GM19395 (cell line): ENCODE results near the gene NRG3.

Experiments
- ATAC-seq: cut with Tn5 transposase; IDR thresholded peaks from one replicate; pipeline ENCODE4 v1.9.1; 2021; ENCODE audit warnings: mild to moderate bottlenecking, moderate library complexity; ENCODE audit not compliant: unreplicated experiment

Gene NRG3

DNA sequence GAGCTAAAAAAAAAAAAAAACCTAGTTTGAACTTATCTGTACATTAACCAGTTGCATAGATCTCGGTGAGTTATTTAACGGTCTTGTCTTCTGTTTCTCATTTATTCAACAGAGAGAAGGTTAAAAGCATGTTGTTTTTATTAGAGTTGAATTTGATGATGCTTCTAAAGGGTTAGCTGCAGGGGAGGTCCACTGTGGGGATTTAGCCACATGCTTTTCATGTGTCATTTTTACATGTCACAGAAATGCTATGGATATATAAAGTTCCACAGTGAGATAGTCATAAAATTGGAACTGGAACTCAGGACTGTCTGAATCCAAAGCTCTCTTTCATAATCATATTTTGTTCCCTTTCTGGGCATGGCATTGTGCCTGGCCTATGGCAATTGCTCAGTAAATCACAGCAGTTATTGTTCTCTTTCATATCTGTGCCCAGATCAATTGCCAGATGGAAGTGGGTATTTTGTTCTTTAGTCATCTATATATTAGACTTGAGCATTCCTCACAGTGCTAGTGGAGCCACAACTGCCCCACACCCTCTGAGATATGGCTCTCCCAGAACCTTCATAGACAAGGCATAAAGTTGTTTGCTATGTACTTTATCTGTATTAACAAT is 578.8 kb downstream of the NRG3 start:
- no peak for ATAC-seq

DNA sequence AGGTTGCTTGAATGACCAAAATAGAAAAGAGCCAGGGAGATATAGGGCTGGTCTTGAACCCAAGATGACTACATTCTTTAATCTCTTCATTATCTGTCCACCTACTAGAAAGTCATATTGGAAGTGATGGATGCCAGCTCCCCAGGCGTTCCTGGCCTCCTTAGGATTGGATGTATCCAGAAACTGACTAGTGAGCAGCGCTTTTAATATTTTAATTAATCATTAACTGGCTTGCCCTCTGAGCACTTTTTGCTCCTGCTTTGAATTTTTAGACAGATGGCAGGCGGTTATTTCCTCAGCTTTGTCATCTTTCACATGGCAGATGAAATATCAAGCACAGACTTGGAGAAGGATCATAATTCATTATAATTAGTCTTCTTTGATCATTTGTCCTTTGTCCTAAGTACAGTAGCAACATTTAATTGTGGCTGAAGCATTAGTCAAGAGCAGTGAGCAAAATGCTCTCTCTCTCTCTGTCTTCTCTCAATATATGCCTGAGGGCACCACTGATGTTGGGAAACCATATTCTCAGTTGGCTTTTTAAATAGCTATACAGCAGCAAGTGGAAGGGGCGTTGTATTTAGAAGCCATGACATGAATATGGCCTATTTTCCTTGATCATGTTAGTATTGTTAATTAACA is 588.0 kb downstream of the NRG3 start:
- ATAC-seq: no peak

DNA sequence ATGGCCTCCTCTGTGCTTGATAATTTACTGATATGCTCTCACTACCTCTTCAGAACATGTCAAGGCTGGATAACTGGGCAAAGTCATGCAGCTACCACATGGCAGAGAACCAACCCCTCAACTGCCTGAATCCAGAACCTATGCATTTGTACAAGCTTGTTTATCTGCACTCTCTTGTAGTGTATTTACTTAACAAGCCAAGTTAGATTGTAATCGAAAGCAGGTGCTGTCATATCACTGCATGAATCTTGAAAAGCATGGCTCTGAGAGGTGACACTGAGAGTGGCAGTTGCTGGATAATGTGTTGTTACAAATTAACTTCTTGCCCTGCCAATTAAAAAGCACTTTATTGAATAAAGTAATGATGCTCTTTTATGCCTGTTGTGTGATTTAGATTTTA is 588.6 kb downstream of the NRG3 start:
- no peak for ATAC-seq

DNA sequence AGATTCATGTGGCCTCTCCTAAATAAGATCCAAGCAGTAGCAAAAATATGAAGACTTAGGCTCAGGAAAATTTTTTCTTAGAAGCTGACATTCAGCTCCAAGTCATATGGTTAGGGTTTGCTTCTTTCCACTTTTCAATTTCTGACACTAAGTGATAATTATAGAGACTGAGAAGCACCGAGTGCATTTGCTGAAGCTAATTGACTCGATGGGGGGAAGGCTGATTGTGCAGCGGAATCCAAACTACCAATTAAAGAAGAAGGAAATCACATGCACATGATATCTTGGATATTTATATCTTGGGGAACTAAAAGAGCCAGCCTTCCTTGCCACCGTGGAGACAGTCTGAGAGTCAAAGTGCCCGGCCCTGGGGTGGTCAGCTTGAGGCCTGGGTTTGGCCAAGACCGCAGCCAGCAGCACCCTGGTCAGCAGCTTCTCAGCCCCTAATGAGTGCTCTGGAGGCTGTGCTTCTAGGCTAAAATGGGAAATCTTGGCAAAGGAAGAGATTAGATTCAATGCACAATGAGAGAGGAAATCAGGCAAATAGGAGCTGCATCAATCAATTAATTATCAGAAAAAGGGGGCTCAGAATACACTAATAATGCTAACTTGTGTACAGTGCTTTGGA is 589.3 kb downstream of the NRG3 start:
- no peak for ATAC-seq

DNA sequence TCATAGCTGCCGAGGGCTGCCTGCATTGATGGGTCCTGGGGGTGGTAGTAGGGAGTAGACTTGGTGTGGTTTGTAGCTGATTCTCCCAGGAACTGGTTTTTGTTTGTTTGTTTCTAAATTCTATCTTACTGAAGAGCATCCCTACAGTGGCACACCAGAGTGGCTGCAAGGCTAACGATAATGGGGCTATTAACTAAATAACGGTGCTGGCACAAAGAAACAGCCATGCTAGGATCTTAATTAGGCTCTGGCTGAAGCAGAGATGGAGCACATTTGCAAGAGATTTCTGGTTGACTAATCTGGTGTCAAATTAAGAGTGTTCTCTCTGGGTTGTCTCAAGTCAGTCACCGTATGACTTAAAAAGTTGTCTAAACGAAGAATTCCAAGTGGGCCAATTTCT is 590.0 kb downstream of the NRG3 start:
- no peak for ATAC-seq

DNA sequence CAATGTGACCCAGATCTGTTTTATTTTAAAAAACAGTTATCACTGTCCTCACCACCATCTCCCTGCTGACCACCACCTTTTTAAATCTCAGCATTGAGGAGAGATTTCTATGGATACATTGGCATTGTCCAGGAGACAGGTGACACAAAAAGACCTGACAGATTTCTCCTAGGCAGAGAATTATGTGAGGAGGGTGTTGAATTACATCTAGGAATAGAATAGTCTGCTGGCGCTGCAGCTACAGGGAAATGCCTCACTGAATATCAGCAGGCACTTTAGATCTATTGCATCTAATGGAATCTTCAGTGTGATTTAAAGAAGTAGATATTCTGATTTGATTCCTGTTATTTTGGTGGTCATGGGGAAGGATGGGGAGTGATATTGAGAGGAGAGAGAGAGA is 593.5 kb downstream of the NRG3 start:
- no peak for ATAC-seq

DNA sequence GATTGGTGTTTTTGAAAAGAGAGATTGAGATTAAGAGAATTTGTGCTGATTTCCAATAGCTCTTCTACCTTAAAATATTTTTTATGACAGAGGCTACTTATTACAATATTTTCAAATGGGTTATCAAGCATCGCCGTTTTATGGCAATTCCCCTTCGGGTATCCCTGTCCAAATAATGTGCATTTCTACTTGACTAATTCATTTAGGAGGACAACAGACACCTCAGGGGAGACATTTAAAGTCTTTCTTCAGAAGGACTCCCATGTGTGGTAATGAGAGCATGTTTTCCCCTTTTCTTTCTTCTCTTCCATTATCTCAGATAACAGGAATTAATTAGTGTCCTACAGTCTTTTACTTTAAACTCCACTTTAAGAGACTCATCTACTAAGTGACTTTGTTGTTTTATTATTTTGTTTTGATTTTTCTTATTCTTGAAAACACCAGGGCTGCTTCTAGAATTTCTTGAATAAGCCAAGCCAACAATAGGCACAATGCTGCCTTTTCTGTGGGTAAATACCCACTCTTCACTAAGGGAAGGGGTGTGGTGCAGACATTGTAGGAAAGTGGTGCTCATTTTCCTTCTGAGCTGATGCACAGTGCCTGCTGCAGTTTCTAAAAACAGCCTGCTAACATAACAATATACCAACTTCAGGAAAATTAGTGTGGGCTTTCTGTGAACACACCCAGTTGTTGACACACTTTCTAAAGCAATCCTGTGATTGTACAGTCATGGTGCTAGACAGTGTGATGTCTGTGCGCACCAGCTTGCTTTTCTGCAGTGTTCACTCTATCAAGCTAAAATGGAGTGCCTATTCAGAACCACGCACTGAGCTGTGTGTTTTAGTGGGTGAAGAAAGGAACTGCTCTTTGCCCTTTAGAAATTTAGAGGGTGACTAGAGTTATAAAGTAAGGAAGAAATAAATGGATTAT is 597.7 kb downstream of the NRG3 start:
- no peak for ATAC-seq

DNA sequence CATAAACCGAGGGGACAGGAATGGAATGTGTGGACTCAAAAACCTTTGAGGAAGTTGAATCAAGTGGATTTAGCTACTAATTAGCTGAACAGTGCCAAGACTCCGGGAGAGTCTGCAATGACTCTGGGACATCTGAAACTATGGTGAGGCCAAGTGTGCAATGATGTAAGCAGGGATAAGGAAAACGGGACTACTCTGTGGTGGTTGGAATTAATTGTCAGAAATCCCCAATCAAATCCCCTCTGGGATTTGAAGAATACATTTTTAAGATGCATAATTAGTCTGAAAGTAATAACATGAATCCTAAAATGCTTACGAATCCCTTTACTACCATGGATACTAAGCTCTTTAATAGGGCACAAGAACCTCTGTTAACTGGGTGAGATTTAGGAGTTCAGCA is 602.8 kb downstream of the NRG3 start:
- ATAC-seq: no peak

DNA sequence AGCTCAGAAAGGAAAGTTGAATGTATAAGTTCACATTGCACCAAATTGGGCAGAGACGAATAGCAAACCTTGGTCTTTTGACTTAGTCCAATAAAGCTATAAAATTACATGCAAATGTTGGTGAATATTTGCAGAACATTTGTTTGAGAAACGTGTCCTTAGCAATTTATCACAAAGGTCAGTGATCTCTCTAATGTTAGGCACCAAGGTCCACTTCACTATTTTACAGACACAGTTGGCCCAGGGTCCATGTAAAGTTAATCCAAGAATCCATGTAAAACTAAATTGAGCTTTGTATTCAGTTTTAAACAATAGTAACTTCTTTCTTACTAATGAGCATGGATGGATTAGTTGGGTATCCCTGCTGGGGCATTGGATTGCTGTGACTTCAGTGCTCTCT is 617.7 kb downstream of the NRG3 start:
- ATAC-seq: no peak

DNA sequence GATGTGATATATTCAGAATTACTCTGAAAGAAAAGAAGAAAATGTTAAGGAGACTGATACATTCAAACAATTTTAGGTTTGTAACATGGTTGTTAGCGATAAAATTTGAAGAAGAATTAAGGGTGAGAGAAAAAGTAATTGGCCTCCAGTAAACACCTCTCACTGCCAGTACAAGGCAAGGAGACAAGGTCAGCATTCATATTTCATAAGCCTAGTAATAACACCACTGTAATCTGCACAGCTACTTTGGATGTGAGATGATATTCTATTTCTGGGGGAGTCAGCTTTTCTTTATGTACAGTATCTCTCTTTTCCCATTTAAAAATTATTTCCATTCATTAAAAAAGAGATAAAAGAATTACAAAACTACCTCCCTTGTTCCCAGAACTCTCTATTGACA is 621.1 kb downstream of the NRG3 start:
- ATAC-seq: no peak

DNA sequence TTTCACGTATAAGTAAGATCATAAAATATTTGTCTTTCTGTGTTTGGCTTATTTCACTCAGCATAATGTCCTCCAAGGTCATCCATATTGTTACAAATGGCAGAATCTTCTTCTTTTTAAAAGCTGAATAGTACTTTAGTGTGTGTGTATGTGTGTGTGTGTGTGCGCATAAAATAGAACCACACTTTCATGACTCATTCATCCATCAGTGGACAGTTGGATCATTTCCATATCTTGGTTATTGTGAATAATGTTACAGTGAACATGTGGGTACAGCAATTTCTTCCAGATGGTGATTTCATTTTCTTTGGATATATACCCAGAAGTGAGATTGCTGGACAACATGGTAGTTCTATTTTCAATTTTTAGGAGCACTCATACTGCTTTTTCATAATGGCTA is 622.4 kb downstream of the NRG3 start:
- ATAC-seq: no peak

DNA sequence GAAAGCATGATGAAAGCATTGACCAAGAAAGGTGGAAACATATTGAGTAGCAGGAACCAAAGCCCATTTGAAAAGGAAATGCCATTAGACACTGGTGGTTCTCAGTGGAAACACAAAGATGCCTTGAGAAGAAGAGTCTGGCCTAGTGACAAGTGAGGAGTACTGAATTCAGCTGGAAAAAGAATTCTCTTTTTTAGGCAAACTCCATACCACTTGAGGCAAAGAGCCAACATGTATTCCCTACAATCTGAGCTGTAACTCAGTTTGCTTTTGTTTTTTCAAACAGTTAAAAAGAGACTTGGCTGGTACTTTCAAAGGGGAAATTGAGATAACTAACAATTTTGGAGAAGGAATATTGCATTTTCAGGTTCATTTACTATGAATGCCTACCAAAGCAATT is 624.0 kb downstream of the NRG3 start:
- ATAC-seq: no peak

DNA sequence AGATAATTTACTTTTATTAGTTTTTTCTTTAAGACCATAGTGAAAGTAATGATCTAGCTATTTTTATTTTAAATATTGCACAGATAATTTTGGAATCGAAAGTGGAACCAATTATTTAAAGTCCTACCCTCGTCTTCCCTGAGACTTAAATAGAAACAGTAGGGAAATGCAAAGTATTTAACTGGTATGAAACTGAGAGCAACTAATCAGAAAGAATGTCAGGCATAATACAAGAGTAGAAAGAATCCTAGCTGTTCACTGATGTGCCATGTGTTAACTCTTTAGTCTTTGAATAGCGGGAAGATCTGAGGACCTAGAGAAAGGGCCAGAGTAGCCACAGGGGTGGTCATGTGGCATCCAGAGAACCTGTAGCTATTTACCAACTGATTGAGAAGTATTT is 630.0 kb downstream of the NRG3 start:
- no peak for ATAC-seq

DNA sequence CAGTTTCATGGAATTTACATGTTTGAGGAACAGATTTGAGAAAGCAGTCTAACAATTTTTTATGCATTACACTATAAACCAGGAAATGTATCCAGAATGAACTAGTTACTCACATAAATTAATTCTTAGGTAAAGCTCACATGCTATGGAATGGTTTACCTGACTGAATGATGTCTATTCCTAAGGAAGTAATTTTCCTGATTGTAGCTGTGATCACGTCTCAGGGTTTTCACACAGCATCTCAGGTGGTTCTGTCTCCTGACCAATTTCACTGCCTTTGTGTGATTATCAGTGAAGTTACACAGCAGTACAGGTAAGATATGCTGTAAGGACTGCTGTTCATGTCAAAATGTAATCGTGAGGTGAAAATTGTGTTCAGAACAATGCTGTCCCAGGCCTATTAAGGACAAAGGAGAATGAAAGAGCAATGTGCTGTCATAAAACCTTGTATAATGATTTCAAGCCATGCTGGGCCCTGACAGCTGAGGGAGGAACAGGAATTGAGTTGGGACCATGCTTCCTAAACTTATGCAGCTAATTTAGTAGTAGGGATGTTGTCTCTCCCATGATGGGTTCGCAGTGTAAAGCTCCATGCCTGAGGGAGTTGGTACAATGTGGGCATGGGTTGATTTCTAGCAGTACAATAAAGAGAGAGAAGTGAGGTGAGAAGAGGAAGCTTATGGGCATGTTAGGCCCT is 631.8 kb downstream of the NRG3 start:
- ATAC-seq: no peak

DNA sequence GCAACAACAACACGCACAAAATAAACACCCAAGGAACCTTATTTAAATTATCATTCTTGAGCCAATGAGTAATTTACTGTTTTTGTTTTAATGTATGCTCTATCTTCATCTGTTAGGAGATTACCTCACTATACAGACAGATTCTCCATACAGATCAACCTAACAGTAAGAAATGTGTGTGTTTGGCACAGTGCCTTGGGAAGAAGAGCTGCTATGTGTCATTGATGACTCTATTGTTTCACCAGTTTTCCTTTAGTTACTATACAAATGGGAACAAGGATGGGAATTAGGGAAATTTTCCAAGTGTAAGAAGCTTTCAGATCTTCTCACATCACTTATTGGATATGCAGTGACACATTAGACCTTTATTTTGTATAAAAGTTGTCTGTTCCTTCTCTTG is 640.3 kb downstream of the NRG3 start:
- ATAC-seq: no peak

DNA sequence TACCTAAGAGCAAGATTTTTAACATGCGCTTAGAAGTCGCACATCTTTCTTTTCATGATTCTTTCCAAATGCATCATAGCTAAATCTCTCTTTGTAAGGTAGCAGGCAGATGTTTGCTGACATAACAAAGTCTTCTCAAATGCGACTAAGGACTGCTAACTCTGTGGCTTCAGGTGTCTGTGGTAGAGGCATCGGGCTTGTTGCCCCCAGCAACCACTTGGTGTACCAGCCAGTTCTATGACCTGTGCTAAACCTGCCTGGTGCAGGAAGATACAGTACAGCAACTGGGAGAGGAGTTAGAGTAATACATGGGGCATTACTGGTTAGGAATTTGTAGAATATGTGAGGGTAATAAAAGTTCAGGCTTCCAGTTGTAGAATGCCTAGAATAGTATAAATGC is 654.1 kb downstream of the NRG3 start:
- ATAC-seq: no peak

DNA sequence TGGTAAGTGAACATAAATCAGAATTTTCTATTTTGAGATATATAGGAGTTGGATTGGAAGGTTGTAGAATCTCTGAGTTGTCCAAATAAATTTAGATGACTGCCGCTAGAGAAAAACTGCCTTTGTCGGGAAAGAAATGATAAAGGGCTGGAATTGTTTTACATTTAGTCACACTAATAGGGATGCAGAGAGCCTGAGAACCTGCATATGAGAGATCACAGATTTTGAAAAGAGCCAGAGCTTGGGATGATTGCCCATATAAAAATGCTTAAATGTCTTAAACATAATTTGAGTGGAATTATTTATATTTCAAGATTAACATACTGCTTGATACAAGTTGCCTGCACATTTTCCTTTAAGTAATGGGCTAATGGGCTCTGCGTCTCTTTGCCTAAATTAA is 660.5 kb downstream of the NRG3 start:
- ATAC-seq: no peak

DNA sequence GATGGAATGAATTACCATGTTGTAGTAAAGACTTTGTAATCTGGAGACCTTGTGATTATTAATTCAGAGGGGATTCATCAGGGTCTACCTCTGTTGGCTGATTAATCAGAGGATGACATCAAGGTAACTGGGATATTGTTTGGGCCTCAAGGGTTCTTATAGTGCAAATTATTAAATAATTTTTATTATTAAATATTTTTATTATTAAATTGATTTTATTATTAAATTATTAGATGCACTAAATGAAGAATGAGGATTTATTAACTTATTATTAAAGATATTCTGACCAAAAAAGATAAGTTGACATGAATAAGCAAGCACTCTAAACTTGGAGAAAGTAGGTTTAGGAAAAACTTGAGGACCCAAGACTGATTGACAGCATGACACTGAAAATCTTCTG is 661.7 kb downstream of the NRG3 start:
- no peak for ATAC-seq

DNA sequence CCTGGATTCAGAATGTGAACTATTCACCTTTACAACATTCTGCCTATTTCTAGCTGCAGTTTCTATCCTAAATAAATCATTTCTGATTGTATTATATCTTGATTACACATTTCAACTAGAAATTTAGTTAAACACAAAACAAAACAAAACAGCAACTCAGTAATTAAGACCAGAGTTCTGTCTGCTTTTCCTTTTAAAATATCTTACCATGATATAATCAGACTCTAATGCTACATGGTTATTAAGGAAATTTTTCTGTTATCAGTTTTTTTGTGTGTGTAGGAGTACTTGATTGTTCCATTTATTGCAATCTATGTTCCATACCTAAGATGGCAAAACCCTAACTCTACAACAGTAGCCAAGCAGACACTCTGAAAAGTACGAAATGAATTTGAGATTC is 663.3 kb downstream of the NRG3 start:
- no peak for ATAC-seq

DNA sequence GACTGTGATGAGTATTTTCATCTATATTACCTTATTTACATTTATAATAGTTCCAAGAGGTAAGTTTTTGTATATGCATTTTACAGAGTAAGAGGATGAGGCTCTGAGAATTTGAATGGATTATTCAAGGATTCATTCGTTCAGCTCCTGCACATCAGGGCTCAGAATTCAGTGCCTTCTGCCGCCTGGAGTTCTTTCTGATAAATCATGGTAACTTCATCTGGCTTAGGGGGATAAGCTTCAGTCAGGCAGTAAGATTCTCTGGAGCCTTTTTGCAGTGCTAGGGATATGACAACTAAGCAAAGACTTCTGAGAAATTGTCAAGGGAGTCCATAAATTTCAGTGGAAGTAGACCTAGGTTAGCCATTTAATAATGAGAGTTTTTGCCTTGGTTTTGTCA is 668.6 kb downstream of the NRG3 start:
- no peak for ATAC-seq

DNA sequence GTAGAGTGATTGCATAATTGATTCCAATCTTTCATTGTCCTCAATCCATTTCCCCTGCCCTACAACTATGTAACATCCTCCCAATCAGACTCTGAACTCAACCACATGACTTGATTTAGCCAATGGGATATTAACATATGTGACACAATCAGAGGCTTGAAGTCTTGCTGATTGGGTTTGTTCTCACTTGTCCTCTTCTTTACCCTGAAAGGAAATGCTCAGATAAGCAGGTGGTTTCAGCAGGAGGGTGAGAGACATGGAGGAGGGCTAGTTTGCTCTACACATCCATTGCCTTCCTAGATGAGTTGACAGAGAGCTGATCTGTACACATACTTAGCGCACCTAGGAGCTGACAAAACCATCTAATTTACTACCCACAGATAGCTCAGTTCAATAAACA is 669.4 kb downstream of the NRG3 start:
- ATAC-seq: no peak
